Breast epithelium (tissue), 4 donors: ENCODE results near the gene TLE2. TPM values are rescaled to one million over a fixed set of nuclear protein-coding genes. Genes with fewer than 3 reads are reported as not detected.
A peak's percentile ranks its signal among the peaks of the same experiment; 100 is the strongest.

ENCODE experiments used
- DNase-seq, 2 donors: peaks; one replicate each; pipeline ENCODE4 v3.0.0-alpha.2; 2019; ENCODE audit warnings: low spot score in 2 of 2
- H3K27ac ChIP-seq, 2 donors: fragments of 200-600 bp; sonication (generic) in 1 of 2; one replicate each; pipeline ENCODE4 v1.5.1; 2016 to 2019; ENCODE audit warnings: mild to moderate bottlenecking in 1 of 2
- H3K27me3 ChIP-seq, 2 donors: fragments of 200-600 bp; sonication (generic) in 1 of 2; one replicate each; pipeline versions ENCODE4 v1.5.1 to v1.6.0; 2017 to 2019; ENCODE audit warnings: control low read depth in 1 of 2, mild to moderate bottlenecking in 1 of 2
- H3K36me3 ChIP-seq: fragments of 200-600 bp; one replicate; pipeline ENCODE4 v1.5.1; 2019
- H3K4me1 ChIP-seq, 2 donors: fragments of 200-600 bp; sonication (generic); one replicate each; pipeline ENCODE4 v1.5.1; 2016 to 2019; ENCODE audit warnings: control low read depth in 1 of 2
- H3K4me3 ChIP-seq, 3 donors: fragments of 200-600 bp; sonication (generic); 1 replicate in 2 of 3; 2 replicates in 1 of 3; pipeline ENCODE4 v1.5.1; 2016 to 2019; ENCODE audit warnings: mild to moderate bottlenecking in 3 of 3, moderate library complexity in 2 of 3
- H3K9me3 ChIP-seq, 2 donors: fragments of 200-600 bp; sonication (generic) in 1 of 2; one replicate each; pipeline ENCODE4 v1.5.1; 2016 to 2019; ENCODE audit warnings: control low read depth in 1 of 2
- POLR2A ChIP-seq: fragments of 450-650 bp; IDR thresholded peaks from one replicate; pipeline ENCODE4 v1.6.1; 2016; ENCODE audit warnings: antibody characterized with exemption, mild to moderate bottlenecking, moderate library complexity
- POLR2AphosphoS5 ChIP-seq, 3 donors: sonication (generic); formaldehyde crosslinking; IDR thresholded peaks; one replicate each; pipeline ENCODE4 v1.6.1; 2017; ENCODE audit warnings: antibody characterized with exemption in 3 of 3
- intact Hi-C: fragments of 100-400 bp; cut with DNase I; formaldehyde crosslinking; loops from one replicate; pipeline ENCODE4 v1.15.1; 2023; ENCODE audit warnings: low total_unique reads
- total RNA-seq, 3 donors: library from RNA; depleted of rRNA; stranded (reverse); fragments of >200 nt; gene quantifications; one replicate each; pipeline ENCODE4 v1.1.0, GENCODE V29; 2016
- TF ChIP-seq, protein P1 (sequence below), 3 donors: fragments of 450-650 bp; IDR thresholded peaks; one replicate each; pipeline ENCODE4 v1.5.1; 2016 to 2017; ENCODE audit warnings: antibody characterized with exemption in 3 of 3, mild to moderate bottlenecking in 3 of 3, moderate library complexity in 3 of 3

TLE2 gene
- total RNA-seq, 3 donors from 2014 or later, result 25.3 to 65.6 (median 35.1) TPM

- Histone ChIP-seq H3K36me3 (no peaks in the 10 kb centered on the region), H3K4me3 (no peak overlapping the region), H3K27me3 (no peaks in the 10 kb centered on the region), H3K27ac (no peak overlapping the region), H3K9me3 (no peaks in the 10 kb centered on the region), H3K4me1 (peaks cover 4 to 11% of the 10 kb centered on the region in 2 donors)
- intact Hi-C loops, result loop anchor here (2.0 kb wide), 1 partner anchor 39 kb away; no protein-coding TSS in a partner anchor
- TF ChIP-seq POLR2A, result no peak
- TF ChIP-seq, protein P1, sequence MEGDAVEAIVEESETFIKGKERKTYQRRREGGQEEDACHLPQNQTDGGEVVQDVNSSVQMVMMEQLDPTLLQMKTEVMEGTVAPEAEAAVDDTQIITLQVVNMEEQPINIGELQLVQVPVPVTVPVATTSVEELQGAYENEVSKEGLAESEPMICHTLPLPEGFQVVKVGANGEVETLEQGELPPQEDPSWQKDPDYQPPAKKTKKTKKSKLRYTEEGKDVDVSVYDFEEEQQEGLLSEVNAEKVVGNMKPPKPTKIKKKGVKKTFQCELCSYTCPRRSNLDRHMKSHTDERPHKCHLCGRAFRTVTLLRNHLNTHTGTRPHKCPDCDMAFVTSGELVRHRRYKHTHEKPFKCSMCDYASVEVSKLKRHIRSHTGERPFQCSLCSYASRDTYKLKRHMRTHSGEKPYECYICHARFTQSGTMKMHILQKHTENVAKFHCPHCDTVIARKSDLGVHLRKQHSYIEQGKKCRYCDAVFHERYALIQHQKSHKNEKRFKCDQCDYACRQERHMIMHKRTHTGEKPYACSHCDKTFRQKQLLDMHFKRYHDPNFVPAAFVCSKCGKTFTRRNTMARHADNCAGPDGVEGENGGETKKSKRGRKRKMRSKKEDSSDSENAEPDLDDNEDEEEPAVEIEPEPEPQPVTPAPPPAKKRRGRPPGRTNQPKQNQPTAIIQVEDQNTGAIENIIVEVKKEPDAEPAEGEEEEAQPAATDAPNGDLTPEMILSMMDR (IDR thresholded peaks at IDR 0.05), result no peak
- TF ChIP-seq POLR2AphosphoS5 (IDR thresholded peaks at IDR 0.05), result no peak
- no peak for DNase-seq
Measured at GRCh38 chr19:2987797-2988196, 41.3 kb downstream of the TLE2 start.

DNA sequence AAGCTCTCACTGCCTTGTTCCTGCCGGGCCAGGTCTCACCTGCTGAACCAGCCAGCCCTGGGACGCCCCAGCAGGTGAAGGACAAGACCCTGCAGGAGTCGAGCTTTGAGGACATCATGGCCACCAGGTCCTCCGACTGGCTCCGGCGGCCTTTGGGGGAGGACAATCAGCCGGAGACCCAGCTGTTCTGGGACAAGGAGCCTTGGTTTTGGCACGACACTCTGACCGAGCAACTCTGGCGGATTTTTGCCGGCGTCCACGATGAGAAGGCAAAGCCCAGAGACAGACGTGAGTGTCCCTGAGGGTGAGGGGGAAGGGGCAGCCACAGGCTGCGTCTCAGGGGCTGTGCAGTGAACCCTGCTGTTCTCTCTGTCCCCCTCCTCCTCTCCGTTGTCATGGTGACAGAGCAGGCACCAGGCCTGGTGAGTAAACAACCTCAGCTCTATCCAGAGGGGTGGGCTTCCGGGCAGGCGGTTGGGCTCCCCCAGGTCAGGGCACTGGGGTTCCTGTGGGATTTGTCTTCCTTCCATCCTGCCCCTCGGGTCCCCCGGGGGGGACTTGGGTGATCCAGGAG, 42.0 kb downstream of the TLE2 start:
- Histone ChIP-seq H3K36me3 (no peaks in the 10 kb centered on the region), H3K9me3 (no peaks in the 10 kb centered on the region), H3K4me1 (peaks cover 4 to 11% of the 10 kb centered on the region in 2 donors), H3K27me3 (no peaks in the 10 kb centered on the region), H3K4me3 (no peak overlapping the region), H3K27ac (peak overlapping the region in 1 of 2 donors; percentile 21)
- TF ChIP-seq POLR2A, result no peak
- TF ChIP-seq, protein P1 (IDR thresholded peaks at IDR 0.05), result no peak
- TF ChIP-seq POLR2AphosphoS5 (IDR thresholded peaks at IDR 0.05), result no peak
- DNase-seq, result no peak
- intact Hi-C loops, result loop anchor here (2.0 kb wide), 1 partner anchor 40 kb away; no protein-coding TSS in a partner anchor

GRCh38 chr19:2984215-2984528, 44.9 kb downstream of the TLE2 start:
- Histone ChIP-seq H3K27me3 (no peaks in the 10 kb centered on the region), H3K36me3 (no peaks in the 10 kb centered on the region), H3K9me3 (no peaks in the 10 kb centered on the region), H3K4me3 (peak overlapping the region; percentile 29 to 69 (median 46)), H3K27ac (peak overlapping the region; percentile 96 to 98), H3K4me1 (peaks cover 4 to 11% of the 10 kb centered on the region in 2 donors)
- DNase-seq, result no peak
- intact Hi-C loops, result no loop called here
- TF ChIP-seq POLR2A (no peak), POLR2AphosphoS5 (IDR thresholded peaks at IDR 0.05) (no peak)
- TF ChIP-seq, protein P1 (IDR thresholded peaks at IDR 0.05), result no peak

GRCh38 chr19:2983351-2984214, 45.5 kb downstream of the TLE2 start:
- H3K4me3 ChIP-seq, result peak overlapping the region; percentile 29 to 69 (median 46)
- H3K4me1 ChIP-seq, result peaks cover 4 to 11% of the 10 kb centered on the region in 2 donors
- intact Hi-C loops, result no loop called here
- TF ChIP-seq POLR2A, result no peak
- peak; percentile 17 to 80 (median 79) for TF ChIP-seq POLR2AphosphoS5 (IDR thresholded peaks at IDR 0.05)
- peak overlapping the region; percentile 96 to 98 for H3K27ac ChIP-seq
- peak in 1 of 2 donors; percentile 86 for DNase-seq
- H3K27me3 ChIP-seq, result no peaks in the 10 kb centered on the region
- H3K9me3 ChIP-seq, result no peaks in the 10 kb centered on the region
- H3K36me3 ChIP-seq, result no peaks in the 10 kb centered on the region

GRCh38 chr19:2982983-2983350, 46.1 kb downstream of the TLE2 start:
- no peaks in the 10 kb centered on the region for H3K27me3 ChIP-seq
- no peaks in the 10 kb centered on the region for H3K36me3 ChIP-seq
- H3K9me3 ChIP-seq, result no peaks in the 10 kb centered on the region
- H3K4me1 ChIP-seq, result peaks cover 4 to 11% of the 10 kb centered on the region in 2 donors
- peak; percentile 94 to 96 for DNase-seq
- peak overlapping the region in 2 of 3 donors; percentile 46 to 69 for H3K4me3 ChIP-seq
- intact Hi-C loops, result no loop called here
- peak overlapping the region; percentile 96 to 98 for H3K27ac ChIP-seq
- TF ChIP-seq POLR2AphosphoS5 (IDR thresholded peaks at IDR 0.05), result peak; percentile 50 to 81 (median 64)
- TF ChIP-seq, protein P1 (IDR thresholded peaks at IDR 0.05), result no peak
